ENCODE measurements around the gene SLC27A1. TPM values are rescaled to one million over a fixed set of nuclear protein-coding genes. Genes with fewer than 3 reads are reported as not detected.

SLC27A1 gene
- total and polyA plus RNA-seq, 11 donors: 22.1 to 70.3 (median 47.6) TPM

DNA sequence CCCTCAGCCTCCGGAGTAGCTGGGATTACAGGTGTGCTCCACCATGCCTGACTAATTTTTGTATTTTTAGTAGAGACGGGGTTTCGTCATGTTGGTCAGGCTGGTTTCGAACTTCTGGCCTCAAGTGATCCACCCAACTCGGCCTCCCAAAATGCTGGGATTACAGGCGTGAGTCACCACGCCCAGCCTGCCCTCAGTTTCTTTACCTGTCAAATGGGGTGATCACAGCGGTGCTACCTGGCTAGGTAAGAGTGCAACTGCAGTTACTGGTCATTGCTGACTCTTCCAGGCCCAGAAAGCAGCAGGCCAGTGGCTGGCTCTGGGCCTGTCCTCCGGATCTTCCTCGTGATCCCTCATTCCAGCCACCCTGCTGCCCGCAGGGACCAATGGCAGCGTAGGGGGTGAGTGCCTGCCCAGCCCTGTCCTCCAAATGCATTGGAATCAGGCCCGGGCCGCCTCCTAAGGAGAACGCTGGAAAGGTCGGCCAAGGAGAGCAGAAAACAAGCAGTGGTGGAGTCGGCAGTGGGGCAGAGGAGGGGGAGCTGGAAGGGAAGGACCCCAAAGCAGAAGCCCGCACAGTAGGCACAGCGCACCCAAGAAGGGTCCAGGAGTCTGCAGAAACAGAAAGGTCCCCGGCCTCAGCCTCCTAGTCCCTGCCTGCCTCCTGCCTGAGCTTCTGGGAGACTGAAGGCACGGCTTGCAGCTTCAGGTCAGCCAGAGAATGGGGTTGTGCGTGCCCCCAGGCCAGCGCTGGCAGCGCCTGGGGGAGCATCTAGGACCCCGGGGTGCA is 1.8 kb upstream of the SLC27A1 start:
- Histone ChIP-seq H3K9me3 (no peaks in the 10 kb centered on the region), H3K27me3 (no peaks in the 10 kb centered on the region), H3K27ac (peak overlapping the region; percentile 78 to 98 (median 95)), H3K4me3 (peak overlapping the region; percentile 54 to 97 (median 86)), H3K36me3 (peaks cover 0 to 6% (median 0%) of the 10 kb centered on the region in 9 donors), H3K4me1 (peaks cover 0 to 47% (median 13%) of the 10 kb centered on the region in 12 donors)
- peak; percentile 39 to 59 (median 52) for ATAC-seq
- DNase-seq: peak; percentile 83 to 93 (median 85)
- intact Hi-C loops (cut with DNase I): loop anchor here in 7 of 10 donors (1.0 to 10.0 kb wide), 7 partner anchors 44 to 124 kb away; partner anchors contain the start of genes CCDC194 (in 6 of the 7) and PGLS (in 2 of the 7)
- WGBS, 4 donors: 46 to 54% (median 53%) methylated on average over 25 of the region's 25 CpGs
- TF ChIP-seq, protein P1, sequence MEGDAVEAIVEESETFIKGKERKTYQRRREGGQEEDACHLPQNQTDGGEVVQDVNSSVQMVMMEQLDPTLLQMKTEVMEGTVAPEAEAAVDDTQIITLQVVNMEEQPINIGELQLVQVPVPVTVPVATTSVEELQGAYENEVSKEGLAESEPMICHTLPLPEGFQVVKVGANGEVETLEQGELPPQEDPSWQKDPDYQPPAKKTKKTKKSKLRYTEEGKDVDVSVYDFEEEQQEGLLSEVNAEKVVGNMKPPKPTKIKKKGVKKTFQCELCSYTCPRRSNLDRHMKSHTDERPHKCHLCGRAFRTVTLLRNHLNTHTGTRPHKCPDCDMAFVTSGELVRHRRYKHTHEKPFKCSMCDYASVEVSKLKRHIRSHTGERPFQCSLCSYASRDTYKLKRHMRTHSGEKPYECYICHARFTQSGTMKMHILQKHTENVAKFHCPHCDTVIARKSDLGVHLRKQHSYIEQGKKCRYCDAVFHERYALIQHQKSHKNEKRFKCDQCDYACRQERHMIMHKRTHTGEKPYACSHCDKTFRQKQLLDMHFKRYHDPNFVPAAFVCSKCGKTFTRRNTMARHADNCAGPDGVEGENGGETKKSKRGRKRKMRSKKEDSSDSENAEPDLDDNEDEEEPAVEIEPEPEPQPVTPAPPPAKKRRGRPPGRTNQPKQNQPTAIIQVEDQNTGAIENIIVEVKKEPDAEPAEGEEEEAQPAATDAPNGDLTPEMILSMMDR (IDR thresholded peaks at IDR 0.05): no peak
- TF ChIP-seq POLR2A (IDR thresholded peaks at IDR 0.05): peak in 1 of 2 donors; percentile 30

DNA sequence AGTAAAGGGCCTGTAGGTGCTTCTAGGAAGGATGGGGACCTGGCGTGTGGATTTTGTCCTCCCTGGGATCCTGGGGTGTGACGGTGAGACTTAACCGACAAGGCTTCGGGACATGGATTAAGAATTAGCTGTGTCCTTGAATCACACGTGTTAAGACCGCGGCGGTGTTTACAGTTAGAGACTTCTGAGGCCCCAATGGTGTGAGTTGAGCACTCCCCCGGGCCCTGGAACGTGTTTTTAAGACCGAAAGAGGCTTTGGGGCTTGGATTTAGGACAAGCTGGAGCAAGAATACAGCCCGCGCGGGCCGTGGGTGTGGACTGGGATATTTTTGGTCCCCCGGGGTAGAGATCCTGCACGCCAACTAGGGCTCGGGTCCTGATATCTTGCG is 1.2 kb upstream of the SLC27A1 start:
- ATAC-seq (no peak), DNase-seq (no peak)
- Histone ChIP-seq H3K36me3 (peaks cover 0 to 11% (median 0%) of the 10 kb centered on the region in 9 donors), H3K4me1 (peaks cover 0 to 51% (median 13%) of the 10 kb centered on the region in 12 donors), H3K27ac (peak overlapping the region; percentile 78 to 98 (median 95)), H3K4me3 (peak overlapping the region; percentile 54 to 97 (median 86)), H3K27me3 (no peaks in the 10 kb centered on the region), H3K9me3 (no peaks in the 10 kb centered on the region)
- intact Hi-C loops (cut with DNase I): loop anchor here in 7 of 10 donors (1.0 to 10.0 kb wide), 7 partner anchors 43 to 124 kb away; partner anchors contain the start of genes CCDC194 (in 6 of the 7) and PGLS (in 2 of the 7)
- TF ChIP-seq, protein P1 (IDR thresholded peaks at IDR 0.05): no peak
- TF ChIP-seq POLR2A (IDR thresholded peaks at IDR 0.05): peak in 1 of 2 donors; percentile 47
- WGBS, 4 donors: 1 to 5% (median 2%) methylated on average over 13 to 19 of the region's 19 CpGs

DNA sequence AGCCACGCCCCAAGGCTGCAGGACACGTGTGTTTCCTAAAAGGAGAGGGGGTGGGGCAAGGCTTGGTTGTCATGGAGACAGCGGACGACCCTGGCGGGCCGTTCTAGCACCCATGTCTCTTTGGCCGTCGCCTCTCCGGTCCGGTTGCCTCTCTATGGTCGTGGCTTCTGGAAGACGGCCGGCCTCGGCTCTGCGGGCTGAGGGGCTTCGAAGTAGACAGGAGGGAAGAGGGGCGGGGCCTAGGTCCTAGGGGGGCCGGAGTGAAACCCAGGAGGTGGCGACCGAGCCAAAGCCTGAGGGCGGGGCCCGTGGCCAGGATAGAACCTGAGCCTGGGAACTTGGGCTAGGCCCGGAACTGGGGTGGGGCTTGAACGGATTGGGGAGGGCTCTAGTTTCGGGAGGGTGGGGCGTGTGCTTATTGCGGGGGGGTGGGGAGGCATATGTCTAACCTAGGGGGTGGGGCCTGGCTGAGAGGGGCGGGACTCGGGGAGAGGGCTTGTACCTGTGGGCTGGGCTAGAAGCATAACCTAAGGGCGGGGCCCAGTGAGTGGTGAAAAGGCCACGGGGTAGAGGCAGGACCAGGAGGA is 750 bp upstream of the SLC27A1 start:
- Histone ChIP-seq H3K4me1 (peaks cover 0 to 51% (median 13%) of the 10 kb centered on the region in 12 donors), H3K27ac (peak overlapping the region; percentile 78 to 98 (median 95)), H3K27me3 (no peaks in the 10 kb centered on the region), H3K36me3 (peaks cover 0 to 11% (median 0%) of the 10 kb centered on the region in 9 donors), H3K4me3 (peak overlapping the region; percentile 62 to 97 (median 86)), H3K9me3 (no peaks in the 10 kb centered on the region)
- ATAC-seq (peak; percentile 78 to 83 (median 82)), DNase-seq (peak; percentile 94 to 97 (median 96))
- WGBS, 4 donors: 1 to 2% (median 1%) methylated on average over 16 to 31 of the region's 31 CpGs
- intact Hi-C loops (cut with DNase I): loop anchor here in 8 of 10 donors (1.0 to 10.0 kb wide), 9 partner anchors 43 to 125 kb away; partner anchors contain the start of genes CCDC194 (in 6 of the 8), PGLS (in 2 of the 8) and COLGALT1 (in 1 of the 8)
- TF ChIP-seq, protein P1 (IDR thresholded peaks at IDR 0.05): no peak
- no peak for TF ChIP-seq POLR2A (IDR thresholded peaks at IDR 0.05)
